Neural progenitor cell (in vitro differentiated cells): Measurements from ENCODE around the gene SAC3D1. TPM values are rescaled to one million over a fixed set of nuclear protein-coding genes. Genes with fewer than 3 reads are reported as not detected.

Source experiments
- DNase-seq: peaks from one replicate; pipeline ENCODE4 v3.0.0-alpha.2; 2016; ENCODE audit warnings: low spot score
- H2AFZ ChIP-seq: fragments of 200-600 bp; sonication (generic); replicated peaks from 2 replicates; pipeline ENCODE4 v1.6.1; 2016; ENCODE audit warnings: antibody characterized with exemption
- H3F3A ChIP-seq: fragments of 200-600 bp; sonication (generic); 2 replicates; pipeline ENCODE4 v1.6.1; 2016; ENCODE audit warnings: antibody characterized with exemption, low read depth
- H3K27ac ChIP-seq: fragments of 200-600 bp; sonication (generic); 2 replicates; pipeline ENCODE4 v1.5.1; 2016; ENCODE audit warnings: mild to moderate bottlenecking
- H3K27me3 ChIP-seq: fragments of 200-600 bp; sonication (generic); 2 replicates; pipeline ENCODE4 v1.6.1; 2016; ENCODE audit warnings: mild to moderate bottlenecking, moderate library complexity
- H3K36me3 ChIP-seq: fragments of 200-600 bp; sonication (generic); 2 replicates; pipeline ENCODE4 v1.5.1; 2016
- H3K4me1 ChIP-seq: fragments of 200-600 bp; sonication (generic); 2 replicates; pipeline ENCODE4 v1.6.1; 2016; ENCODE audit warnings: mixed run types
- H3K4me2 ChIP-seq: fragments of 200-600 bp; sonication (generic); 2 replicates; pipeline ENCODE4 v1.6.1; 2016
- H3K4me3 ChIP-seq: fragments of 200-600 bp; sonication (generic); 2 replicates; pipeline ENCODE4 v1.5.1; 2016
- H3K79me2 ChIP-seq: fragments of 200-600 bp; sonication (generic); 2 replicates; pipeline ENCODE4 v1.6.1; 2016; ENCODE audit warnings: low read depth
- H3K9ac ChIP-seq: fragments of 200-600 bp; sonication (generic); 2 replicates; pipeline ENCODE4 v1.6.1; 2016
- H3K9me3 ChIP-seq: fragments of 200-600 bp; sonication (generic); 2 replicates; pipeline ENCODE4 v1.5.1; 2016; ENCODE audit warnings: low read depth
- H4K20me1 ChIP-seq: fragments of 200-600 bp; sonication (generic); 2 replicates; pipeline ENCODE4 v1.6.1; 2016; ENCODE audit warnings: low read depth
- H3K27ac Mint-ChIP-seq: 3 replicates; pipeline ENCODE4 v1.8.0; 2021; ENCODE audit warnings: mixed read lengths
- H3K27me3 Mint-ChIP-seq: 2 replicates; pipeline ENCODE4 v1.8.0; 2022; ENCODE audit warnings: low read depth, mild to moderate bottlenecking, inconsistent platforms, moderate library complexity, mixed read lengths; ENCODE audit not compliant: insufficient read depth
- H3K36me3 Mint-ChIP-seq: 3 replicates; pipeline ENCODE4 v1.8.0; 2021; ENCODE audit warnings: mixed read lengths
- H3K4me1 Mint-ChIP-seq: 3 replicates; pipeline ENCODE4 v1.8.0; 2021; ENCODE audit warnings: mixed read lengths
- H3K4me3 Mint-ChIP-seq: 3 replicates; pipeline ENCODE4 v1.8.0; 2021; ENCODE audit warnings: mild to moderate bottlenecking, moderate library complexity, mixed read lengths
- H3K9me3 Mint-ChIP-seq: 3 replicates; pipeline ENCODE4 v1.8.0; 2020; ENCODE audit warnings: mixed read lengths
- CTCF ChIP-seq: fragments of 200-600 bp; sonication (generic); IDR thresholded peaks from 2 replicates; pipeline ENCODE4 v1.5.1; 2017; ENCODE audit warnings: antibody characterized with exemption, mild to moderate bottlenecking
- EZH2 ChIP-seq: fragments of 200-600 bp; sonication (generic); IDR thresholded peaks from 2 replicates; pipeline ENCODE4 v1.6.1; 2017; ENCODE audit warnings: antibody characterized with exemption, mild to moderate bottlenecking, moderate library complexity
- EZH2phosphoT487 ChIP-seq: fragments of 200-600 bp; sonication (generic); IDR thresholded peaks from 2 replicates; pipeline ENCODE4 v1.6.1; 2017; ENCODE audit warnings: antibody characterized with exemption
- total RNA-seq: library from RNA; depleted of rRNA; stranded (reverse); fragments of >200 nt; gene quantifications from 2 replicates; pipeline ENCODE4 v1.2.3, GENCODE V29; 2015; ENCODE audit warnings: low replicate concordance

Gene SAC3D1
- total RNA-seq, 1 donor from 2014 or later: 3.0 TPM

- no peaks in the 10 kb centered on the region for H3K27me3 ChIP-seq
- no peaks in the 10 kb centered on the region for H3K9me3 ChIP-seq
- H3K4me3 Mint-ChIP-seq: no peak overlapping the region
- no peak for TF ChIP-seq CTCF
- TF ChIP-seq EZH2phosphoT487: no peak
- no peak for TF ChIP-seq EZH2
- no peak overlapping the region for H3K27ac ChIP-seq
- H3K4me3 ChIP-seq: no peak overlapping the region
- no peaks in the 10 kb centered on the region for H3K4me1 ChIP-seq
- peaks cover 15% of the 10 kb centered on the region for H3K79me2 ChIP-seq
- H4K20me1 ChIP-seq: peaks cover 17% of the 10 kb centered on the region
- no peak overlapping the region for H3K4me2 ChIP-seq
- no peak for DNase-seq
- H3K36me3 ChIP-seq: no peaks in the 10 kb centered on the region
- H3K36me3 Mint-ChIP-seq: peaks cover 7% of the 10 kb centered on the region
- H2AFZ ChIP-seq: no peak overlapping the region
- no peaks in the 10 kb centered on the region for H3F3A ChIP-seq
- no peaks in the 10 kb centered on the region for H3K9me3 Mint-ChIP-seq
- H3K27me3 Mint-ChIP-seq: peaks cover 12% of the 10 kb centered on the region
- peaks cover 6% of the 10 kb centered on the region for H3K4me1 Mint-ChIP-seq
- H3K9ac ChIP-seq: no peak overlapping the region
- no peak overlapping the region for H3K27ac Mint-ChIP-seq
These were observed 4.7 kb downstream of the SAC3D1 start for GRCh38 chr11:65045728-65046127.

- DNase-seq: no peak
- Histone ChIP-seq H3K79me2 (peaks cover 2% of the 10 kb centered on the region), H3K27ac (no peak overlapping the region), H3K4me1 (no peaks in the 10 kb centered on the region), H3K9me3 (no peaks in the 10 kb centered on the region), H2AFZ (no peak overlapping the region), H3K4me3 (no peak overlapping the region), H3K27me3 (no peaks in the 10 kb centered on the region), H3K9ac (no peak overlapping the region), H4K20me1 (peaks cover 6% of the 10 kb centered on the region), H3F3A (no peaks in the 10 kb centered on the region), H3K36me3 (no peaks in the 10 kb centered on the region), H3K4me2 (no peak overlapping the region)
- no peaks in the 10 kb centered on the region for H3K9me3 Mint-ChIP-seq
- no peaks in the 10 kb centered on the region for H3K4me1 Mint-ChIP-seq
- H3K27me3 Mint-ChIP-seq: peaks cover 12% of the 10 kb centered on the region
- H3K27ac Mint-ChIP-seq: no peak overlapping the region
- H3K4me3 Mint-ChIP-seq: no peak overlapping the region
- H3K36me3 Mint-ChIP-seq: peaks cover 7% of the 10 kb centered on the region
- TF ChIP-seq EZH2 (no peak), CTCF (no peak), EZH2phosphoT487 (no peak)
These were observed 6.8 kb downstream of the SAC3D1 start for GRCh38 chr11:65047581-65048422.

GRCh38 chr11:65051398-65051858 is 10.4 kb downstream of the SAC3D1 start:
- Histone ChIP-seq H3K4me1 (no peaks in the 10 kb centered on the region), H3K4me3 (no peak overlapping the region), H2AFZ (no peak overlapping the region), H3F3A (no peaks in the 10 kb centered on the region), H3K9me3 (no peaks in the 10 kb centered on the region), H3K27ac (no peak overlapping the region), H3K9ac (no peak overlapping the region), H3K4me2 (no peak overlapping the region), H3K27me3 (no peaks in the 10 kb centered on the region), H4K20me1 (no peaks in the 10 kb centered on the region), H3K79me2 (no peaks in the 10 kb centered on the region), H3K36me3 (no peaks in the 10 kb centered on the region)
- Mint-ChIP-seq H3K4me1 (no peaks in the 10 kb centered on the region), H3K4me3 (no peak overlapping the region), H3K27me3 (peaks cover 8% of the 10 kb centered on the region), H3K36me3 (no peaks in the 10 kb centered on the region), H3K27ac (no peak overlapping the region), H3K9me3 (no peaks in the 10 kb centered on the region)
- TF ChIP-seq EZH2phosphoT487 (no peak), CTCF (no peak), EZH2 (no peak)
- no peak for DNase-seq
